CD14-positive monocyte (primary cell): ENCODE measurements around the gene PSMG4. TPM values are rescaled to one million over a fixed set of nuclear protein-coding genes. Genes with fewer than 3 reads are reported as not detected.

Experiments used
- DNase-seq, 3 donors: peaks; one replicate each; pipeline ENCODE4 v3.0.0-alpha.2; 2011 to 2022
- H2AFZ ChIP-seq: 2 replicates; pipeline ENCODE4 v1.6.0; 2012; ENCODE audit warnings: mild to moderate bottlenecking, low read depth, low read length, inconsistent platforms; ENCODE audit not compliant: insufficient read depth, poor library complexity, severe bottlenecking
- H3K27ac ChIP-seq, 2 donors: 1 replicate in 1 of 2; 2 replicates in 1 of 2; pipeline ENCODE4 v1.5.1; 2012 to 2013; ENCODE audit warnings: low read length in 2 of 2, control low read depth in 1 of 2, inconsistent platforms in 1 of 2, low read depth in 1 of 2, mild to moderate bottlenecking in 1 of 2
- H3K27me3 ChIP-seq, 2 donors: one replicate each; pipeline versions ENCODE4 v1.6.0 to v1.6.1; 2011 to 2013; ENCODE audit warnings: low read length in 2 of 2; ENCODE audit not compliant: control insufficient read depth in 2 of 2, insufficient read depth in 2 of 2
- H3K36me3 ChIP-seq, 2 donors: replicated peaks in 1 of 2; 1 replicate in 1 of 2; 2 replicates in 1 of 2; pipeline versions ENCODE4 v1.5.1 to v1.6.1; 2012 to 2013; ENCODE audit warnings: low read length in 2 of 2, control low read depth in 1 of 2, inconsistent platforms in 1 of 2, mild to moderate bottlenecking in 1 of 2; ENCODE audit not compliant: insufficient read depth in 2 of 2, control insufficient read depth in 1 of 2
- H3K4me1 ChIP-seq, 2 donors: 1 replicate in 1 of 2; 2 replicates in 1 of 2; pipeline versions ENCODE4 v1.5.1 to v1.6.1; 2012 to 2013; ENCODE audit warnings: low read length in 2 of 2, control low read depth in 1 of 2, inconsistent platforms in 1 of 2, mild to moderate bottlenecking in 1 of 2, moderate library complexity in 1 of 2; ENCODE audit not compliant: insufficient read depth in 2 of 2, control insufficient read depth in 1 of 2
- H3K4me2 ChIP-seq: replicated peaks from 2 replicates; pipeline ENCODE3; 2012; ENCODE audit warnings: low read length, moderate library complexity, mild to moderate bottlenecking; ENCODE audit not compliant: poor library complexity, severe bottlenecking; ENCODE audit errors: extremely low read depth
- H3K4me3 ChIP-seq, 3 experiments: fragments of 200-600 bp in 1 of 3; sonication (generic) in 1 of 3; replicated peaks in 1 of 3; 1 replicate in 2 of 3; 2 replicates in 1 of 3; pipeline ENCODE4 v1.5.1; 2011 to 2013; ENCODE audit warnings: low read length in 3 of 3, mild to moderate bottlenecking in 3 of 3, control low read depth in 2 of 3, low read depth in 2 of 3, inconsistent platforms in 1 of 3, moderate library complexity in 1 of 3
- H3K79me2 ChIP-seq: 2 replicates; pipeline ENCODE4 v1.6.0; 2012; ENCODE audit warnings: mild to moderate bottlenecking, control low read depth, inconsistent platforms, low read length, moderate library complexity; ENCODE audit not compliant: insufficient read depth
- H3K9ac ChIP-seq: 2 replicates; pipeline ENCODE4 v1.6.0; 2017; ENCODE audit warnings: low read length, mild to moderate bottlenecking; ENCODE audit not compliant: insufficient read depth, poor library complexity, severe bottlenecking
- H3K9me3 ChIP-seq, 2 donors: replicated peaks in 1 of 2; 1 replicate in 1 of 2; 2 replicates in 1 of 2; pipeline versions ENCODE4 v1.5.1 to v1.6.1; 2012 to 2013; ENCODE audit warnings: low read length in 2 of 2, control low read depth in 1 of 2; ENCODE audit not compliant: control insufficient read depth in 1 of 2, insufficient read depth in 1 of 2
- H4K20me1 ChIP-seq: 2 replicates; pipeline ENCODE4 v1.6.0; 2012; ENCODE audit warnings: mild to moderate bottlenecking, low read length, control low read depth, moderate library complexity; ENCODE audit not compliant: insufficient read depth
- H3K27ac Mint-ChIP-seq, 7 donors: one replicate each; pipeline ENCODE4 v1.8.0; 2020; ENCODE audit warnings: mild to moderate bottlenecking in 7 of 7, mixed read lengths in 7 of 7, moderate library complexity in 6 of 7, inconsistent platforms in 2 of 7
- H3K27me3 Mint-ChIP-seq, 3 donors: one replicate each; pipeline ENCODE4 v1.8.0; 2021 to 2022; ENCODE audit warnings: low read depth in 3 of 3, mild to moderate bottlenecking in 3 of 3, mixed read lengths in 3 of 3, moderate library complexity in 3 of 3, inconsistent platforms in 1 of 3
- H3K36me3 Mint-ChIP-seq, 2 donors: one replicate each; pipeline ENCODE4 v1.8.0; 2020; ENCODE audit warnings: mixed read lengths in 2 of 2, inconsistent platforms in 1 of 2, mild to moderate bottlenecking in 1 of 2
- H3K4me1 Mint-ChIP-seq: one replicate; pipeline ENCODE4 v1.8.0; 2020; ENCODE audit warnings: mild to moderate bottlenecking, mixed read lengths
- H3K4me3 Mint-ChIP-seq, 2 donors: one replicate each; pipeline ENCODE4 v1.8.0; 2020; ENCODE audit warnings: mild to moderate bottlenecking in 2 of 2, mixed read lengths in 2 of 2, moderate library complexity in 1 of 2
- H3K9me3 Mint-ChIP-seq, 7 donors: one replicate each; pipeline ENCODE4 v1.8.0; 2020 to 2022; ENCODE audit warnings: mixed read lengths in 7 of 7, mild to moderate bottlenecking in 6 of 7, moderate library complexity in 6 of 7, inconsistent platforms in 2 of 7
- WGBS: methylation state at CpG from one replicate; pipeline ENCODE4 v1.1.5; 2013; ENCODE audit warnings: missing lambda C conversion rate; ENCODE audit not compliant: insufficient coverage; 5-methylcytosine and 5-hydroxymethylcytosine counted together
- intact Hi-C, 2 donors: fragments of 100-400 bp; cut with micrococcal nuclease; formaldehyde crosslinking; loops; one replicate each; pipeline versions ENCODE4 v1.15.0 to v1.15.1; 2023
- polyA plus RNA-seq, 3 donors: library from polyadenylated mRNA; depleted of rRNA in 1 of 3; unstranded in 2 of 3; stranded (reverse) in 1 of 3; fragments of 300-500 nt in 2 of 3; fragments of >200 nt in 1 of 3; fragmentation: Illumina TruSeq in 2 of 3; gene quantifications; 1 replicate in 2 of 3; 2 replicates in 1 of 3; pipeline ENCODE4 v1.2.3, GENCODE V29; 2012 to 2021
- TF ChIP-seq, protein P1 (sequence below): fragments of 200-600 bp; IDR thresholded peaks from one replicate; pipeline ENCODE4 v1.8.0; 2022; ENCODE audit warnings: antibody characterized with exemption, mild to moderate bottlenecking

The PSMG4 gene
- polyA plus RNA-seq, 3 donors: 23.6 to 31.1 (median 27.9) TPM

DNA sequence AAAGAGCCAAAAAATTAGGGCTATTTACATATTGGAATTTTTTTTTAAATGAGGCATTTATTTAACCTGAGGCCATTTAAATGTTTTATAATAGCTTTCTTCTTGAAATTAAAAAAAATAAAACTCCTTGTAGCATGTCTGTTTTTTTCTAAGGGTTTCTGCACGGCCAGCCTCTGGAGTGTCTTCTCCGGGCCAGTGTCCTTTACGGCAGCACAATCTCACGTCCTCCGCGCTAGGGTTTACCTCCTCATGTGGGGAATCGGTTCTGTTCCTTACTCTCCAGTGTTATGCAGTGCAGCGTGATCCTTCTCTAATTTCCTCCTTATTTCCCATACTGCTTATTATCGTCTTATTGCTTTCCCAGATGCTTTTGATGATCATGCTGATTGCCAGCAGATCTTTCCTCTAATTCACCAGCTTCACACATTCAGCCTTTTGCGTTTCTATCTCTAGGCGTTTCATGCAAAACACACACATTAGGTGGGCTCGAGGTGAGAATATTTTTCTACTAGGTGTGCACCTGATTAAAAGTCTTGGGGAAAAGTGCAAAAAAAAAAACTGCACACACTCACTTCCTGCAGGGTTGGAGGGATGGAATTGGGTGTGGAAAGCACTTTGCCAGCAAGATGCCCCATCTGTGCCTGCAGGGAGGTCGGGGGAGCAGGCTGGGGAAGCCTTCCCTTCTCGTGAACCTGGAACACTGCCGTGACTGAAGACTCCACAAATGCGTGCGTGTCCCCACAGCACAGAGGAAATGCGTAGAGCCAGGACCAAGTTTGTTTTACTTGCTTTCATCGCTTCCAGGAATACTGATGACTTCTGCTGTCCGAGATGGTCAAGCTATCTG, 56.1 kb downstream of the PSMG4 start:
- no peak for DNase-seq
- Mint-ChIP-seq H3K4me1 (no peaks in the 10 kb centered on the region), H3K4me3 (no peak overlapping the region), H3K36me3 (no peaks in the 10 kb centered on the region), H3K9me3 (no peaks in the 10 kb centered on the region), H3K27me3 (peaks cover 6 to 11% (median 10%) of the 10 kb centered on the region in 3 donors), H3K27ac (no peak overlapping the region)
- Histone ChIP-seq H3K4me3 (no peak overlapping the region), H3K4me2 (no peak overlapping the region), H3K9ac (no peak overlapping the region), H4K20me1 (no peaks in the 10 kb centered on the region), H3K27ac (no peak overlapping the region), H3K79me2 (no peaks in the 10 kb centered on the region), H3K36me3 (no peaks in the 10 kb centered on the region), H3K4me1 (no peaks in the 10 kb centered on the region), H2AFZ (no peak overlapping the region), H3K9me3 (no peaks in the 10 kb centered on the region), H3K27me3 (no peaks in the 10 kb centered on the region)
- 98% methylated on average over 17 of the region's 20 CpGs for WGBS
- intact Hi-C loops: no loop called here
- TF ChIP-seq, protein P1, sequence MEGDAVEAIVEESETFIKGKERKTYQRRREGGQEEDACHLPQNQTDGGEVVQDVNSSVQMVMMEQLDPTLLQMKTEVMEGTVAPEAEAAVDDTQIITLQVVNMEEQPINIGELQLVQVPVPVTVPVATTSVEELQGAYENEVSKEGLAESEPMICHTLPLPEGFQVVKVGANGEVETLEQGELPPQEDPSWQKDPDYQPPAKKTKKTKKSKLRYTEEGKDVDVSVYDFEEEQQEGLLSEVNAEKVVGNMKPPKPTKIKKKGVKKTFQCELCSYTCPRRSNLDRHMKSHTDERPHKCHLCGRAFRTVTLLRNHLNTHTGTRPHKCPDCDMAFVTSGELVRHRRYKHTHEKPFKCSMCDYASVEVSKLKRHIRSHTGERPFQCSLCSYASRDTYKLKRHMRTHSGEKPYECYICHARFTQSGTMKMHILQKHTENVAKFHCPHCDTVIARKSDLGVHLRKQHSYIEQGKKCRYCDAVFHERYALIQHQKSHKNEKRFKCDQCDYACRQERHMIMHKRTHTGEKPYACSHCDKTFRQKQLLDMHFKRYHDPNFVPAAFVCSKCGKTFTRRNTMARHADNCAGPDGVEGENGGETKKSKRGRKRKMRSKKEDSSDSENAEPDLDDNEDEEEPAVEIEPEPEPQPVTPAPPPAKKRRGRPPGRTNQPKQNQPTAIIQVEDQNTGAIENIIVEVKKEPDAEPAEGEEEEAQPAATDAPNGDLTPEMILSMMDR: no peak

DNA sequence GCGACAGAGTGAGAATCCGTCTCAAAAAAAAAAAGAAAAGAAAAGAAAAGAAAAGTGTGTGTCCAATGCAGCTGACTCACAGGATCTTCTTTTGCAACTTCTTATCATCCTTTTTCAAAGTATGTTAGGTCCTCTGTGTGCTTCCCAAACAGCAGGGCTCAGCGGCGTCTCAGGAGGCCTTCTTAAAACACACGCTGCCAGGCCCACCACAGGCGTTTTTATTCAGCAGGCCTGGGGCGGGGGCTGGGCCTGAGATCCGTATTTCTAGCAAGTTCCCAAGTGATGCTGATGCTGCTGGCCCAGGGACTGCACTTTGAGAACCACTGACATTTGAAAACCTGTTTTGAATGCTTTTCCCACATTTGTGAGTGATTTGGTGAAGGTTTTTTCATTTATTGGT, 57.1 kb downstream of the PSMG4 start:
- H3K4me1 Mint-ChIP-seq: no peaks in the 10 kb centered on the region
- Histone ChIP-seq H3K4me3 (no peak overlapping the region), H3K9me3 (no peaks in the 10 kb centered on the region), H4K20me1 (no peaks in the 10 kb centered on the region), H3K79me2 (no peaks in the 10 kb centered on the region), H3K4me1 (no peaks in the 10 kb centered on the region), H2AFZ (no peak overlapping the region), H3K27ac (no peak overlapping the region), H3K9ac (no peak overlapping the region), H3K4me2 (no peak overlapping the region), H3K36me3 (no peaks in the 10 kb centered on the region), H3K27me3 (no peaks in the 10 kb centered on the region)
- H3K36me3 Mint-ChIP-seq: no peaks in the 10 kb centered on the region
- no peaks in the 10 kb centered on the region for H3K9me3 Mint-ChIP-seq
- WGBS: 100% methylated on average over 2 of the region's 8 CpGs
- H3K27me3 Mint-ChIP-seq: peaks cover 6 to 10% (median 10%) of the 10 kb centered on the region in 3 donors
- H3K27ac Mint-ChIP-seq: no peak overlapping the region
- intact Hi-C loops: no loop called here
- TF ChIP-seq, protein P1: no peak
- no peak overlapping the region for H3K4me3 Mint-ChIP-seq
- DNase-seq: no peak
